ENCODE results near the gene CALD1. TPM values are rescaled to one million over a fixed set of nuclear protein-coding genes. Genes with fewer than 3 reads are reported as not detected.

The CALD1 gene
- total RNA-seq, 2 donors from 2014 or later, result 912 to 1,038 TPM

- H3K4me3 ChIP-seq, result no peak overlapping the region
- peak; percentile 69 for DNase-seq (ENCODE audit: low spot score)
- peak overlapping the region; percentile 44 to 58 for H3K27ac ChIP-seq
- peak; percentile 58 for ATAC-seq (ENCODE audit: insufficient number of reproducible peaks, low FRiP score, low read depth)
- TF ChIP-seq CTCF (IDR thresholded peaks at IDR 0.05), result peak; percentile 27
- no peaks in the 10 kb centered on the region for H3K27me3 ChIP-seq (replicated peaks; ENCODE audit: insufficient read depth)
- no peaks in the 10 kb centered on the region for H3K9me3 ChIP-seq
- peaks cover 41 to 93% of the 10 kb centered on the region in 2 donors for H3K4me1 ChIP-seq (ENCODE audit: control insufficient read depth in 1 of 2, low read depth in 2 of 2)
- H3K36me3 ChIP-seq, result no peaks in the 10 kb centered on the region
These were observed 125.9 kb downstream of the CALD1 start for GRCh38 chr7:134905375-134905774.

- H3K27me3 ChIP-seq (replicated peaks; ENCODE audit: insufficient read depth), result no peaks in the 10 kb centered on the region
- no peak overlapping the region for H3K4me3 ChIP-seq
- DNase-seq (ENCODE audit: low spot score), result no peak
- no peak for ATAC-seq (ENCODE audit: insufficient number of reproducible peaks, low FRiP score, low read depth)
- no peaks in the 10 kb centered on the region for H3K36me3 ChIP-seq
- H3K9me3 ChIP-seq, result no peaks in the 10 kb centered on the region
- peaks cover 32 to 90% of the 10 kb centered on the region in 2 donors for H3K4me1 ChIP-seq (ENCODE audit: control insufficient read depth in 1 of 2, low read depth in 2 of 2)
- no peak for TF ChIP-seq CTCF (IDR thresholded peaks at IDR 0.05)
- H3K27ac ChIP-seq, result peak overlapping the region; percentile 44 to 58
These were observed 127.6 kb downstream of the CALD1 start for GRCh38 chr7:134907000-134907399.

GRCh38 chr7:134907639-134908038, 128.2 kb downstream of the CALD1 start:
- no peak for ATAC-seq (ENCODE audit: insufficient number of reproducible peaks, low FRiP score, low read depth)
- peaks cover 26 to 87% of the 10 kb centered on the region in 2 donors for H3K4me1 ChIP-seq (ENCODE audit: control insufficient read depth in 1 of 2, low read depth in 2 of 2)

GRCh38 chr7:134908289-134908688, 128.9 kb downstream of the CALD1 start:
- H3K36me3 ChIP-seq, result no peaks in the 10 kb centered on the region
- peaks cover 20 to 85% of the 10 kb centered on the region in 2 donors for H3K4me1 ChIP-seq (ENCODE audit: control insufficient read depth in 1 of 2, low read depth in 2 of 2)
- no peaks in the 10 kb centered on the region for H3K9me3 ChIP-seq
- peak overlapping the region; percentile 44 to 58 for H3K27ac ChIP-seq
- no peak overlapping the region for H3K4me3 ChIP-seq
- no peak for DNase-seq (ENCODE audit: low spot score)
- H3K27me3 ChIP-seq (replicated peaks; ENCODE audit: insufficient read depth), result no peaks in the 10 kb centered on the region
- no peak for ATAC-seq (ENCODE audit: insufficient number of reproducible peaks, low FRiP score, low read depth)
- no peak for TF ChIP-seq CTCF (IDR thresholded peaks at IDR 0.05)

More at GRCh38 chr7:134907639-134908038, 128.2 kb downstream of the CALD1 start:
- no peak for TF ChIP-seq CTCF (IDR thresholded peaks at IDR 0.05)
- H3K4me3 ChIP-seq, result no peak overlapping the region
- H3K27ac ChIP-seq, result peak overlapping the region; percentile 44 to 58
- DNase-seq (ENCODE audit: low spot score), result no peak
- H3K9me3 ChIP-seq, result no peaks in the 10 kb centered on the region
- H3K27me3 ChIP-seq (replicated peaks; ENCODE audit: insufficient read depth), result no peaks in the 10 kb centered on the region
- H3K36me3 ChIP-seq, result no peaks in the 10 kb centered on the region

GRCh38 chr7:134910214-134910890, 130.9 kb downstream of the CALD1 start:
- ATAC-seq (ENCODE audit: insufficient number of reproducible peaks, low FRiP score, low read depth) (no peak), DNase-seq (ENCODE audit: low spot score) (no peak)
- H3K36me3 ChIP-seq, result no peaks in the 10 kb centered on the region
- TF ChIP-seq CTCF (IDR thresholded peaks at IDR 0.05), result no peak
- H3K4me1 ChIP-seq (ENCODE audit: control insufficient read depth in 1 of 2, low read depth in 2 of 2), result peaks cover 15 to 75% of the 10 kb centered on the region in 2 donors
- H3K9me3 ChIP-seq, result no peaks in the 10 kb centered on the region
- H3K27me3 ChIP-seq (replicated peaks; ENCODE audit: insufficient read depth), result no peaks in the 10 kb centered on the region
- peak overlapping the region in 1 of 2 donors; percentile 47 for H3K27ac ChIP-seq
- H3K4me3 ChIP-seq, result no peak overlapping the region
